PC-9 (cell line): ENCODE results near the gene UST. TPM values are rescaled to one million over a fixed set of nuclear protein-coding genes. Genes with fewer than 3 reads are reported as not detected.

ENCODE experiments used
- BruUV-seq: library from RNA; stranded (reverse); fragments of 400-500 nt; replicated peaks from 2 replicates; lab custom pipeline; 2021; lab: Mats Ljungman, UMichigan
- CTCF ChIA-PET: fragments of 300-600 bp; sonication (Branson Sonifier 250); formaldehyde crosslinking; loops from one replicate; lab custom pipeline; 2022; ENCODE audit warnings: antibody characterized with exemption; lab: Charles Lee
- POLR2A ChIA-PET: fragments of 300-600 bp; sonication (Branson Sonifier 250); formaldehyde crosslinking; loops from one replicate; lab custom pipeline; 2022; ENCODE audit warnings: antibody characterized with exemption; ENCODE audit not compliant: unreplicated experiment; lab: Charles Lee
- DNase-seq, 2 experiments: peaks; one replicate each; pipeline versions ENCODE4 v3.0.0 to v3.0.0-alpha.2; 2015 to 2022; ENCODE audit warnings: mixed read lengths in 1 of 2
- H2AFZ ChIP-seq: fragments of 200-600 bp; sonication (generic); 2 replicates; pipeline ENCODE4 v1.8.1; 2017; ENCODE audit warnings: antibody characterized with exemption
- H3F3A ChIP-seq: fragments of 200-600 bp; sonication (generic); 2 replicates; pipeline ENCODE4 v1.8.1; 2017; ENCODE audit warnings: antibody characterized with exemption, mild to moderate bottlenecking, low read depth; ENCODE audit not compliant: insufficient read depth
- H3K27ac ChIP-seq: fragments of 200-600 bp; sonication (generic); 2 replicates; pipeline ENCODE4 v1.6.1; 2016; ENCODE audit warnings: mixed run types
- H3K27me3 ChIP-seq: fragments of 200-600 bp; sonication (generic); 2 replicates; pipeline ENCODE4 v1.6.1; 2016; ENCODE audit warnings: low read depth, mixed run types; ENCODE audit not compliant: insufficient read depth
- H3K36me3 ChIP-seq: fragments of 200-600 bp; sonication (generic); 2 replicates; pipeline ENCODE4 v1.6.1; 2016; ENCODE audit warnings: low read depth, mixed run types
- H3K4me1 ChIP-seq: fragments of 200-600 bp; sonication (generic); replicated peaks from 2 replicates; pipeline ENCODE4 v1.6.1; 2016; ENCODE audit warnings: mixed run types; ENCODE audit not compliant: insufficient read depth
- H3K4me2 ChIP-seq: fragments of 200-600 bp; sonication (generic); 2 replicates; pipeline ENCODE4 v1.6.1; 2017; ENCODE audit warnings: mixed run types
- H3K4me3 ChIP-seq: fragments of 200-600 bp; sonication (generic); 2 replicates; pipeline ENCODE4 v1.6.1; 2016; ENCODE audit warnings: mixed run types
- H3K79me2 ChIP-seq: fragments of 200-600 bp; sonication (generic); 2 replicates; pipeline ENCODE4 v1.6.1; 2017; ENCODE audit warnings: low read depth, mixed run types
- H3K9me2 ChIP-seq: fragments of 200-600 bp; sonication (generic); 2 replicates; pipeline ENCODE4 v1.8.1; 2017; ENCODE audit warnings: mild to moderate bottlenecking; ENCODE audit not compliant: insufficient read depth
- H3K9me3 ChIP-seq: fragments of 200-600 bp; sonication (generic); 2 replicates; pipeline ENCODE4 v1.8.1; 2016; ENCODE audit warnings: low read depth; ENCODE audit not compliant: insufficient read depth
- H4K20me1 ChIP-seq: fragments of 200-600 bp; sonication (generic); 2 replicates; pipeline ENCODE4 v1.8.1; 2017; ENCODE audit not compliant: insufficient read depth
- EZH2 ChIP-seq: fragments of 200-600 bp; sonication (generic); IDR thresholded peaks from 2 replicates; pipeline ENCODE4 v1.8.0; 2017; ENCODE audit warnings: antibody characterized with exemption, low read depth
- intact Hi-C: fragments of 100-400 bp; cut with micrococcal nuclease; formaldehyde crosslinking; loops from one replicate; pipeline ENCODE4 v1.10.0; 2022; ENCODE audit not compliant: unreplicated experiment
- total RNA-seq: library from RNA; stranded (reverse); gene quantifications from 2 replicates; pipeline ENCODE4 v1.2.3, GENCODE V29; 2021
- TF ChIP-seq, protein P1 (sequence below): fragments of 200-600 bp; sonication (generic); conservative IDR thresholded peaks from 2 replicates; pipeline ENCODE4 v1.6.1; 2017; ENCODE audit warnings: mixed run types, antibody characterized with exemption, mild to moderate bottlenecking, moderate library complexity

UST gene
- total RNA-seq, 1 experiment from 2014 or later: 4.2 TPM

DNA sequence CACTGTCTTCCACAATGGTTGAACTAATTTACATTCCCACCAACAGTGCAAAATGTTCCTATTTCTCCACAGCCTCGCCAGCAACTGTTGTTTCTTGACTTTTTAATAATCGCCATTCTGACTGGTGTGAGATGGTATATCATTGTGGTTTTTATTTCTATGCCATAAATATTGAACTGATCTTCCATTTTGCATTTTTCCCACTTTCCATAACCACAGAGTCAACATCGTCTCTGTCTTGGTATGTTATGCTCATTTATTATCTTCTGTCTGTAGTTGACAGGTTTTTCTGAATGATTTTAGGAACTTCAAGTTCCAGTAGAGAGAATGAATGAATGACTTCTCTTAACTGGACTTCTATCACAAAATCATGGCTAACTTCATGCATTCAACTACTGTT is 259.8 kb downstream of the UST start:
- POLR2A ChIA-PET: no interaction called here
- H3K27ac ChIP-seq: no peak overlapping the region
- no peaks in the 10 kb centered on the region for H3K36me3 ChIP-seq
- BruUV-seq: no TSS peak
- H3K9me3 ChIP-seq: 0 out of 2 replicates have a peak, but pooled peaks cover 4% of the 10 kb centered on the region
- intact Hi-C loops: no loop called here
- H3K27me3 ChIP-seq: no peaks in the 10 kb centered on the region
- no peak for DNase-seq
- no peaks in the 10 kb centered on the region for H3K79me2 ChIP-seq
- H3K4me3 ChIP-seq: no peak overlapping the region
- no peaks in the 10 kb centered on the region for H4K20me1 ChIP-seq
- H3F3A ChIP-seq: no peaks in the 10 kb centered on the region; the same call in 1 of the 2 replicates
- CTCF ChIA-PET: no interaction called here
- no peaks in the 10 kb centered on the region for H3K9me2 ChIP-seq
- H3K4me2 ChIP-seq: no peak overlapping the region
- no peak overlapping the region for H2AFZ ChIP-seq
- TF ChIP-seq, protein P1, sequence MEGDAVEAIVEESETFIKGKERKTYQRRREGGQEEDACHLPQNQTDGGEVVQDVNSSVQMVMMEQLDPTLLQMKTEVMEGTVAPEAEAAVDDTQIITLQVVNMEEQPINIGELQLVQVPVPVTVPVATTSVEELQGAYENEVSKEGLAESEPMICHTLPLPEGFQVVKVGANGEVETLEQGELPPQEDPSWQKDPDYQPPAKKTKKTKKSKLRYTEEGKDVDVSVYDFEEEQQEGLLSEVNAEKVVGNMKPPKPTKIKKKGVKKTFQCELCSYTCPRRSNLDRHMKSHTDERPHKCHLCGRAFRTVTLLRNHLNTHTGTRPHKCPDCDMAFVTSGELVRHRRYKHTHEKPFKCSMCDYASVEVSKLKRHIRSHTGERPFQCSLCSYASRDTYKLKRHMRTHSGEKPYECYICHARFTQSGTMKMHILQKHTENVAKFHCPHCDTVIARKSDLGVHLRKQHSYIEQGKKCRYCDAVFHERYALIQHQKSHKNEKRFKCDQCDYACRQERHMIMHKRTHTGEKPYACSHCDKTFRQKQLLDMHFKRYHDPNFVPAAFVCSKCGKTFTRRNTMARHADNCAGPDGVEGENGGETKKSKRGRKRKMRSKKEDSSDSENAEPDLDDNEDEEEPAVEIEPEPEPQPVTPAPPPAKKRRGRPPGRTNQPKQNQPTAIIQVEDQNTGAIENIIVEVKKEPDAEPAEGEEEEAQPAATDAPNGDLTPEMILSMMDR: no peak
- TF ChIP-seq EZH2: no peak
- no peaks in the 10 kb centered on the region for H3K4me1 ChIP-seq

DNA sequence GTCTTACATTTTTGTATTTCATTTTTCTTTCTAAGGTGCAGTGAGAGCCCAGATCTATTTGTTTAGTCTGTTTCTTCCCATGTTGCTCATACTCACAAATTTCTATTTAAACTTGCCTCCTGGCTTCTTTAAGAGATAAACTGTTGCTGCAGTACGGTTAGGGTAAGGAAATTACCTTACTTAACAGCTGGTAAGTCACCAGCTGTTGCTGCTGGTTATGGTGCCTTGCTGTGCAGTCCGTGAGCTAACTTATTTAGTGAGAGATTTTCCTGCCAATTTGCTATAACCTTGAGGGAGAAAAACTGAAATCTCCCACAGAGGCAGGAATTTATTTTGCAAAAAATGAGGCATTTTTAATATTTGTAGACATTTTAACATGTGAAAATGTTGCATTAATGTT is 261.0 kb downstream of the UST start:
- Histone ChIP-seq H3K9me3 (no peaks in the 10 kb centered on the region), H3F3A (no peaks in the 10 kb centered on the region; the same call in 1 of the 2 replicates), H2AFZ (no peak overlapping the region), H3K27ac (no peak overlapping the region), H3K9me2 (no peaks in the 10 kb centered on the region), H3K79me2 (no peaks in the 10 kb centered on the region), H3K36me3 (no peaks in the 10 kb centered on the region), H3K4me3 (no peak overlapping the region), H4K20me1 (no peaks in the 10 kb centered on the region), H3K27me3 (no peaks in the 10 kb centered on the region), H3K4me1 (no peaks in the 10 kb centered on the region), H3K4me2 (no peak overlapping the region)
- TF ChIP-seq, protein P1: no peak
- TF ChIP-seq EZH2: no peak
- no peak for DNase-seq
- CTCF ChIA-PET: no interaction called here
- intact Hi-C loops: no loop called here
- POLR2A ChIA-PET: no interaction called here
- no TSS peak for BruUV-seq

DNA sequence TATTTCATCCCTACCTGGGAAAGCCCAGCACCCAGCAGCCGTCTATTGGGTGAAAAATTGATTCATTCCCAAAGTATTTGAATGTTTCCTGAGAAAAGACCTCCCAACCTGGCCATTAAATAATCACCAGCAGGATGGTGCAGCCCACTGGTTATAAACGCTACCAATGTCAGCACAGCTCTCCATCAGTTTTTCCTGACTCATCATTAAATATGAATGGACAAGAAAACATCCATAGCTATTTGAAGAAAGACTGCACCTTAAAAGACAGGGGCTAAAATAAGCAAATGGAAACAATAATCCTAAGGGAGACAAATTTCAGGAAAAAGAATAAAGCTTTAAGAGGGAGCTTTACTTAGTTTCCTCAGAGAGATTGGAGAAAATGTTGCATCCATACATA is 261.9 kb downstream of the UST start:
- no peak overlapping the region for H2AFZ ChIP-seq
- CTCF ChIA-PET: no interaction called here
- no peak overlapping the region for H3K4me3 ChIP-seq
- no peaks in the 10 kb centered on the region for H3K79me2 ChIP-seq
- H3K27ac ChIP-seq: no peak overlapping the region
- H3K36me3 ChIP-seq: no peaks in the 10 kb centered on the region
- TF ChIP-seq EZH2: no peak
- TF ChIP-seq, protein P1: no peak
- H3K4me2 ChIP-seq: no peak overlapping the region
- POLR2A ChIA-PET: no interaction called here
- H3K9me3 ChIP-seq: no peaks in the 10 kb centered on the region
- no peaks in the 10 kb centered on the region for H3K27me3 ChIP-seq
- no peaks in the 10 kb centered on the region for H4K20me1 ChIP-seq
- BruUV-seq: no TSS peak
- no peak for DNase-seq
- intact Hi-C loops: no loop called here
- H3K9me2 ChIP-seq: no peaks in the 10 kb centered on the region
- no peaks in the 10 kb centered on the region; the same call in 1 of the 2 replicates for H3F3A ChIP-seq
- no peaks in the 10 kb centered on the region for H3K4me1 ChIP-seq
